ENCODE measurements around the gene USP46. TPM values are rescaled to one million over a fixed set of nuclear protein-coding genes. Genes with fewer than 3 reads are reported as not detected.

The USP46 gene
- total and polyA plus RNA-seq, 2 of the 8 experiments (the other 6 are each of a cell fraction or from before 2014, with no cell fraction given), result 10.6 to 62.4 TPM

DNA sequence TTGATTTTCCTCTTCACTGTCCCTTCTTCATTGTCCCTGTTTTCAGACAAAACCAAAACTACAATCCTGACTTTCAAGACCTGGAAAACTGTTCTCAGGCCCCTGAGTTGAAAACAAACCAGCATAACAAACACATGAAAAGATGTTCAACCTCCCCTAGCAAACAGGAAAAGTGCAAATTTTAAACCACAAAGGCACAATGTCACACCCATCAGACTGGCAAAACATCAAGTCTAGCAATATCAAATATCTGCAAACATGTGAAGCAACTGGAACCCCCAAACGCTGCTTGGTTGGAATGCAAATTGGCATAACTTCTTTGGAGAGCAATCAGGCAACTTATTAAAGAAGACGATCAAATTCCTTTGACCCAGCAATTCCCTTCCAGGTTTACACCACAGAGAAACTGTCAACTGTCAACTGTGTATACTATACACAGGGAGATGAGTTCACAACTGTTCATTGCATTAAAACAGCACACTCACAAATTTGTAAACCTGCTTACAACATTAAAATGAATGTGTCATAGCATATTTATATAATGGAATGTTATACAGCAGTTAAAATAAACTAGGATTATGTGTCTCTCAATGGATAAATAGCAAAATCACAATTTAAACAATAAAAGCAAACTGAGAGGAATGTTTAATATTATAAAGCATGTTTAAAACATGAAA, 7.0 kb downstream of the USP46 start (continued):
- TF ChIP-seq, protein P1, sequence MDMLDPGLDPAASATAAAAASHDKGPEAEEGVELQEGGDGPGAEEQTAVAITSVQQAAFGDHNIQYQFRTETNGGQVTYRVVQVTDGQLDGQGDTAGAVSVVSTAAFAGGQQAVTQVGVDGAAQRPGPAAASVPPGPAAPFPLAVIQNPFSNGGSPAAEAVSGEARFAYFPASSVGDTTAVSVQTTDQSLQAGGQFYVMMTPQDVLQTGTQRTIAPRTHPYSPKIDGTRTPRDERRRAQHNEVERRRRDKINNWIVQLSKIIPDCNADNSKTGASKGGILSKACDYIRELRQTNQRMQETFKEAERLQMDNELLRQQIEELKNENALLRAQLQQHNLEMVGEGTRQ (IDR thresholded peaks at IDR 0.05; ENCODE audit: low read length), result no peak
